K562 (cell line): Measurements from ENCODE around the gene KLHL18. TPM values are rescaled to one million over a fixed set of nuclear protein-coding genes. Genes with fewer than 3 reads are reported as not detected.
A peak's percentile ranks its signal among the peaks of the same experiment; 100 is the strongest.

ENCODE experiments used
- ATF2 ChIP-seq: sonication (generic); formaldehyde crosslinking; IDR thresholded peaks from 2 replicates; pipeline ENCODE4 v1.8.1; 2022; ENCODE audit warnings: missing genetic modification reagents
- BACH1 ChIP-seq: fragments of 200-800 bp; sonication (Bioruptor generic); IDR thresholded peaks from 2 replicates; pipeline ENCODE4 v1.6.1; 2016; ENCODE audit warnings: missing genetic modification characterization, missing compliant biosample characterization
- CTCF ChIP-seq, 3 experiments: IDR thresholded peaks in 2 of 3; conservative IDR thresholded peaks in 1 of 3; 2 replicates each; pipeline ENCODE4 v1.5.1; 2011 to 2012; ENCODE audit warnings: low read length in 3 of 3, mild to moderate bottlenecking in 3 of 3, control low read depth in 2 of 3, improper control_type of control experiment in 1 of 3, inconsistent platforms in 1 of 3, low read depth in 1 of 3, mixed read lengths in 1 of 3, moderate library complexity in 1 of 3; ENCODE audit not compliant: insufficient read depth in 2 of 3
- FOXA3 ChIP-seq, 2 experiments: fragments of 450-650 bp in 1 of 2; sonication (generic) in 1 of 2; formaldehyde crosslinking; IDR thresholded peaks in 1 of 2; conservative IDR thresholded peaks in 1 of 2; 2 replicates each; pipeline versions ENCODE4 v1.4.0 to v1.8.0; 2020 to 2022; ENCODE audit warnings: mild to moderate bottlenecking in 2 of 2, missing genetic modification reagents in 1 of 2
- PHB2 ChIP-seq: fragments of 450-650 bp; IDR thresholded peaks from 2 replicates; pipeline ENCODE4 v1.6.1; 2017; ENCODE audit warnings: low read depth
- SNIP1 ChIP-seq: fragments of 450-650 bp; IDR thresholded peaks from 2 replicates; pipeline ENCODE4 v1.7.1; 2017; ENCODE audit warnings: low read depth, mild to moderate bottlenecking
- STAT6 ChIP-seq: sonication (generic); formaldehyde crosslinking; IDR thresholded peaks from 2 replicates; pipeline ENCODE4 v1.8.1; 2023; ENCODE audit warnings: mild to moderate bottlenecking, missing genetic modification reagents
- TRIM25 ChIP-seq: fragments of 450-650 bp; IDR thresholded peaks from 2 replicates; pipeline ENCODE4 v1.7.0; 2016; ENCODE audit warnings: borderline replicate concordance
- ZNF197 ChIP-seq: fragments of 200-800 bp; sonication (Bioruptor generic); IDR thresholded peaks from 2 replicates; pipeline ENCODE4 v1.6.1; 2016; ENCODE audit warnings: low read depth, missing genetic modification characterization, missing compliant biosample characterization
- ZNF324 ChIP-seq: fragments of 250-450 bp; sonication (Bioruptor Pico); IDR thresholded peaks from 2 replicates; pipeline ENCODE4 v1.4.0; 2020; ENCODE audit warnings: mild to moderate bottlenecking
- polyA plus RNA-seq, 8 experiments: library from polyadenylated mRNA; depleted of rRNA in 4 of 8; stranded (reverse) in 5 of 8; unstranded in 3 of 8; fragments of >200 nt; fragmentation: Nextera tagmentation in 2 of 8; fragmentation: Illumina TruSeq in 1 of 8; extraction: Ambion mirVana in 2 of 8; extraction: Trizol in 1 of 8; gene quantifications; 2 replicates each; pipeline versions ENCODE4 v1.2.1 to v1.2.3, GENCODE V29; 2011 to 2014; ENCODE audit warnings: inconsistent platforms in 1 of 8, missing spikeins in 1 of 8
- total RNA-seq, 7 experiments: library from RNA; depleted of rRNA in 6 of 7; stranded (reverse); fragments of >200 nt in 6 of 7; fragmentation: Illumina TruSeq in 2 of 7; extraction: Trizol in 2 of 7; gene quantifications; 2 replicates each; pipeline versions ENCODE4 v1.2.1 to v1.2.3, GENCODE V29; 2011 to 2021; ENCODE audit warnings: low replicate concordance in 1 of 7
- TF ChIP-seq, protein P1 (sequence below): fragments of 450-650 bp; formaldehyde crosslinking; IDR thresholded peaks from 2 replicates; pipeline ENCODE4 v1.4.0; 2020; ENCODE audit warnings: mild to moderate bottlenecking, moderate library complexity
- TF ChIP-seq, protein P2 (sequence below): conservative IDR thresholded peaks from 2 replicates; pipeline ENCODE4 v1.6.1; 2011; ENCODE audit warnings: low read depth, mild to moderate bottlenecking, low read length; ENCODE audit not compliant: control insufficient read depth
- TF ChIP-seq, protein P3 (sequence below): sonication (generic); formaldehyde crosslinking; IDR thresholded peaks from 2 replicates; pipeline ENCODE4 v1.8.0; 2023; ENCODE audit warnings: mild to moderate bottlenecking, missing genetic modification reagents

KLHL18 gene
- total and polyA plus RNA-seq, 9 of the 15 experiments (the other 6 are each of a cell fraction or from before 2014, with no cell fraction given), result 26.7 to 97.5 (median 48.7) TPM

DNA sequence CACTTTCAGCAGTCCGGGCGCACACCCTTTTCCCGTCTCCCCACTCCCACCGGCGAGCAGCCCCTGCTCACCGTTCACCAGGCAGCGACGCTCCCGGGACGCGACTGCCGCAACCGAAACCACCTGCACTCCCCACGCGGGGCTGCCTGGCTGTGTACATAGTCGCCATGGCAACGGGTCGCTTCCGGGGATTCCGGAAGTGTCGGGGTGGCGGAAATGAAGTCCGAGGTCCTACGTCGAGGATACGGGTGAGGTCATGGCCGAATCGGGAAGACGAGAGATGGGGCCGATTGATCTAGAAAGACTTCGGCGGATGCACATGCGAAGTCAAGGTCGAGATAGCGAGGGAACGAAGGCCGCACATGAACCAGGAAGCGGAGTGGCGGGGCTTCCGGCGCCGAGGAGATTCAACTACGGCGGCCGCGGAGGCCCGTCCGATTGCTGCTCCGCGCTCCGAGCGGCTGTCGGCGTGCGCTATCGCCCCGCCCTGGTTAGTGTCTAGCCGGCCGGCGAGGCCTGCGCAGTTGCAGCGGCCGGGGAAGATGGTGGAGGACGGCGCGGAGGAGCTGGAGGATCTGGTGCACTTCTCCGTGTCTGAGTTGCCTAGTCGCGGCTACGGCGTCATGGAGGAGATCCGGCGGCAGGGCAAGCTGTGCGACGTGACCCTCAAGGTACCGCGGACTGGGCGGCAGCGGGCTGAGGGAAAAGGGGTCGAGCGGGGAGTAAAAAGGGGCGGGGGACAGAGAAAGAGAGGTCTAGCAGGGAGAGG lies at the start of gene KLHL18, which contains the start of gene KIF9 (continued):
- TF ChIP-seq BACH1 (no peak), ZNF324 (CRISPR knock-in tag) (no peak), ATF2 (CRISPR knock-in tag) (peak; percentile 93), SNIP1 (no peak), PHB2 (no peak), TRIM25 (no peak), FOXA3 (CRISPR knock-in tag; conservative IDR thresholded peaks at IDR 0.05 in 1 of 2, IDR thresholded peaks at IDR 0.05 in 1 of 2) (peak; percentile 98 to 100), CTCF (IDR thresholded peaks at IDR 0.05 in 2 of 3, conservative IDR thresholded peaks at IDR 0.05 in 1 of 3; ENCODE audit: insufficient read depth in 2 of 3, low read depth in 1 of 3, low read length in 3 of 3) (0 out of 6 replicates have a peak, but pooled peaks of 1 of the 3 experiments have one; percentile 4), STAT6 (CRISPR knock-in tag) (peak; percentile 69; the same call in 1 of the 2 replicates), ZNF197 (CRISPR knock-in tag) (peak; percentile 76; the same call in 1 of the 2 replicates)
- TF ChIP-seq, protein P1, sequence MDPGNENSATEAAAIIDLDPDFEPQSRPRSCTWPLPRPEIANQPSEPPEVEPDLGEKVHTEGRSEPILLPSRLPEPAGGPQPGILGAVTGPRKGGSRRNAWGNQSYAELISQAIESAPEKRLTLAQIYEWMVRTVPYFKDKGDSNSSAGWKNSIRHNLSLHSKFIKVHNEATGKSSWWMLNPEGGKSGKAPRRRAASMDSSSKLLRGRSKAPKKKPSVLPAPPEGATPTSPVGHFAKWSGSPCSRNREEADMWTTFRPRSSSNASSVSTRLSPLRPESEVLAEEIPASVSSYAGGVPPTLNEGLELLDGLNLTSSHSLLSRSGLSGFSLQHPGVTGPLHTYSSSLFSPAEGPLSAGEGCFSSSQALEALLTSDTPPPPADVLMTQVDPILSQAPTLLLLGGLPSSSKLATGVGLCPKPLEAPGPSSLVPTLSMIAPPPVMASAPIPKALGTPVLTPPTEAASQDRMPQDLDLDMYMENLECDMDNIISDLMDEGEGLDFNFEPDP (CRISPR knock-in tag), result no peak
- TF ChIP-seq, protein P2, sequence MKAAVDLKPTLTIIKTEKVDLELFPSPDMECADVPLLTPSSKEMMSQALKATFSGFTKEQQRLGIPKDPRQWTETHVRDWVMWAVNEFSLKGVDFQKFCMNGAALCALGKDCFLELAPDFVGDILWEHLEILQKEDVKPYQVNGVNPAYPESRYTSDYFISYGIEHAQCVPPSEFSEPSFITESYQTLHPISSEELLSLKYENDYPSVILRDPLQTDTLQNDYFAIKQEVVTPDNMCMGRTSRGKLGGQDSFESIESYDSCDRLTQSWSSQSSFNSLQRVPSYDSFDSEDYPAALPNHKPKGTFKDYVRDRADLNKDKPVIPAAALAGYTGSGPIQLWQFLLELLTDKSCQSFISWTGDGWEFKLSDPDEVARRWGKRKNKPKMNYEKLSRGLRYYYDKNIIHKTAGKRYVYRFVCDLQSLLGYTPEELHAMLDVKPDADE, result peak; percentile 98
- TF ChIP-seq, protein P3, sequence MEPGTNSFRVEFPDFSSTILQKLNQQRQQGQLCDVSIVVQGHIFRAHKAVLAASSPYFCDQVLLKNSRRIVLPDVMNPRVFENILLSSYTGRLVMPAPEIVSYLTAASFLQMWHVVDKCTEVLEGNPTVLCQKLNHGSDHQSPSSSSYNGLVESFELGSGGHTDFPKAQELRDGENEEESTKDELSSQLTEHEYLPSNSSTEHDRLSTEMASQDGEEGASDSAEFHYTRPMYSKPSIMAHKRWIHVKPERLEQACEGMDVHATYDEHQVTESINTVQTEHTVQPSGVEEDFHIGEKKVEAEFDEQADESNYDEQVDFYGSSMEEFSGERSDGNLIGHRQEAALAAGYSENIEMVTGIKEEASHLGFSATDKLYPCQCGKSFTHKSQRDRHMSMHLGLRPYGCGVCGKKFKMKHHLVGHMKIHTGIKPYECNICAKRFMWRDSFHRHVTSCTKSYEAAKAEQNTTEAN (CRISPR knock-in tag), result no peak
